H1 (cell line): Measurements from ENCODE around the gene CGB2. TPM values are rescaled to one million over a fixed set of nuclear protein-coding genes. Genes with fewer than 3 reads are reported as not detected.
A peak's percentile ranks its signal among the peaks of the same experiment; 100 is the strongest.

ENCODE experiments used
- BCL11A ChIP-seq, 2 experiments: IDR thresholded peaks; one replicate each; pipeline ENCODE4 v1.6.1; 2011; ENCODE audit warnings: low read depth in 2 of 2, low read length in 2 of 2, mild to moderate bottlenecking in 2 of 2
- CBX5 ChIP-seq: fragments of 300-800, 300-1000 bp; sonication (generic); IDR thresholded peaks from 2 replicates; pipeline ENCODE4 v1.7.1; 2016; ENCODE audit warnings: antibody characterized with exemption, low read length, low read depth
- CREB1 ChIP-seq: IDR thresholded peaks from 2 replicates; pipeline ENCODE4 v1.6.1; 2012; ENCODE audit warnings: inconsistent platforms
- EGR1 ChIP-seq: IDR thresholded peaks from 2 replicates; pipeline ENCODE4 v1.6.1; 2011; ENCODE audit warnings: low read depth, low read length, borderline replicate concordance
- EP300 ChIP-seq, 2 experiments: IDR thresholded peaks; 1 replicate in 1 of 2; 2 replicates in 1 of 2; pipeline ENCODE4 v1.6.1; 2011 to 2012; ENCODE audit warnings: low read depth in 2 of 2, low read length in 2 of 2, mild to moderate bottlenecking in 2 of 2, borderline replicate concordance in 1 of 2, inconsistent platforms in 1 of 2, moderate library complexity in 1 of 2
- FOSL1 ChIP-seq: IDR thresholded peaks from 2 replicates; pipeline ENCODE4 v1.6.1; 2011; ENCODE audit warnings: mild to moderate bottlenecking, low read depth, low read length, moderate library complexity; ENCODE audit not compliant: insufficient read depth
- JUN ChIP-seq: IDR thresholded peaks from 2 replicates; pipeline ENCODE4 v1.6.1; 2011; ENCODE audit warnings: low read depth, mild to moderate bottlenecking, improper control_type of control experiment, low read length
- JUND ChIP-seq: IDR thresholded peaks from 2 replicates; pipeline ENCODE4 v1.6.1; 2011; ENCODE audit warnings: mild to moderate bottlenecking, improper control_type of control experiment, low read length
- PHF8 ChIP-seq: fragments of 200-600 bp; sonication (generic); conservative IDR thresholded peaks from 2 replicates; pipeline ENCODE4 v1.7.1; 2012; ENCODE audit warnings: low read depth, mild to moderate bottlenecking, inconsistent platforms, low read length, moderate library complexity
- POLR2A ChIP-seq, 2 experiments: IDR thresholded peaks; 1 replicate in 1 of 2; 2 replicates in 1 of 2; pipeline ENCODE4 v1.6.1; 2011; ENCODE audit warnings: low read depth in 2 of 2, low read length in 2 of 2, mild to moderate bottlenecking in 2 of 2; ENCODE audit errors: control extremely low read depth in 1 of 2
- POU5F1 ChIP-seq: IDR thresholded peaks from 2 replicates; pipeline ENCODE4 v1.6.1; 2011; ENCODE audit warnings: low read depth, mild to moderate bottlenecking, low read length, moderate library complexity
- RBBP5 ChIP-seq: IDR thresholded peaks from 2 replicates; pipeline ENCODE4 v1.7.1; 2012; ENCODE audit warnings: low read depth, mild to moderate bottlenecking, inconsistent platforms, low read length, moderate library complexity, borderline replicate concordance
- RXRA ChIP-seq: IDR thresholded peaks from 2 replicates; pipeline ENCODE4 v1.6.1; 2011; ENCODE audit warnings: low read depth, mild to moderate bottlenecking, low read length, moderate library complexity; ENCODE audit not compliant: insufficient read depth
- SAP30 ChIP-seq: fragments of 300-600 bp; sonication (generic); IDR thresholded peaks from 2 replicates; pipeline ENCODE4 v1.7.1; 2012; ENCODE audit warnings: low read length, moderate library complexity, mild to moderate bottlenecking, inconsistent platforms; ENCODE audit not compliant: insufficient read depth, insufficient replicate concordance
- SIX5 ChIP-seq: IDR thresholded peaks from 2 replicates; pipeline ENCODE4 v1.6.1; 2011; ENCODE audit warnings: mild to moderate bottlenecking, low read depth, low read length
- SP1 ChIP-seq: IDR thresholded peaks from 2 replicates; pipeline ENCODE4 v1.6.1; 2011; ENCODE audit warnings: low read depth, low read length
- SP4 ChIP-seq: IDR thresholded peaks from 2 replicates; pipeline ENCODE4 v1.6.1; 2012; ENCODE audit warnings: low read length, inconsistent platforms
- SRF ChIP-seq: IDR thresholded peaks from 2 replicates; pipeline ENCODE4 v1.6.1; 2011; ENCODE audit warnings: mild to moderate bottlenecking, low read depth, low read length, moderate library complexity
- SUZ12 ChIP-seq: fragments of 200-600 bp; sonication (generic); IDR thresholded peaks from 2 replicates; pipeline ENCODE4 v1.6.1; 2012; ENCODE audit warnings: mild to moderate bottlenecking, inconsistent platforms, low read length, moderate library complexity, mixed read lengths
- TAF7 ChIP-seq: optimal IDR thresholded peaks from 2 replicates; pipeline ENCODE3; 2011; ENCODE audit warnings: low read depth, mild to moderate bottlenecking, inconsistent platforms, low read length, moderate library complexity, borderline replicate concordance
- TCF12 ChIP-seq: IDR thresholded peaks from 2 replicates; pipeline ENCODE4 v1.6.1; 2011; ENCODE audit warnings: low read depth, mild to moderate bottlenecking, low read length
- polyA plus RNA-seq, 7 experiments: library from polyadenylated mRNA; depleted of rRNA in 3 of 7; stranded (reverse) in 5 of 7; unstranded in 2 of 7; fragments of >200 nt in 5 of 7; fragments of 200-250 nt in 2 of 7; gene quantifications; 1 replicate in 5 of 7; 2 replicates in 1 of 7; 4 replicates in 1 of 7; pipeline versions ENCODE4 v1.2.1 to v1.2.3, GENCODE V29; 2011 to 2013; ENCODE audit warnings: missing spikeins in 2 of 7, mixed read lengths in 2 of 7
- total RNA-seq: library from RNA; stranded (reverse); fragmentation: NEBNext Ultra II Directional; extraction: Animal tissue kit (Norgen Biotek cat#: 25700); gene quantifications from 2 replicates; pipeline ENCODE4 v1.2.1, GENCODE V29; 2021
- TF ChIP-seq, protein P1 (sequence below): IDR thresholded peaks from 2 replicates; pipeline ENCODE4 v1.6.1; 2012; ENCODE audit warnings: inconsistent platforms
- TF ChIP-seq, protein P2 (sequence below): IDR thresholded peaks from 2 replicates; pipeline ENCODE4 v1.6.1; 2012; ENCODE audit warnings: low read length, inconsistent platforms

The CGB2 gene
- total and polyA plus RNA-seq, 2 of the 8 experiments (the other 6 are each of a cell fraction or from before 2014, with no cell fraction given), result 0.71 to 3.2 TPM

DNA sequence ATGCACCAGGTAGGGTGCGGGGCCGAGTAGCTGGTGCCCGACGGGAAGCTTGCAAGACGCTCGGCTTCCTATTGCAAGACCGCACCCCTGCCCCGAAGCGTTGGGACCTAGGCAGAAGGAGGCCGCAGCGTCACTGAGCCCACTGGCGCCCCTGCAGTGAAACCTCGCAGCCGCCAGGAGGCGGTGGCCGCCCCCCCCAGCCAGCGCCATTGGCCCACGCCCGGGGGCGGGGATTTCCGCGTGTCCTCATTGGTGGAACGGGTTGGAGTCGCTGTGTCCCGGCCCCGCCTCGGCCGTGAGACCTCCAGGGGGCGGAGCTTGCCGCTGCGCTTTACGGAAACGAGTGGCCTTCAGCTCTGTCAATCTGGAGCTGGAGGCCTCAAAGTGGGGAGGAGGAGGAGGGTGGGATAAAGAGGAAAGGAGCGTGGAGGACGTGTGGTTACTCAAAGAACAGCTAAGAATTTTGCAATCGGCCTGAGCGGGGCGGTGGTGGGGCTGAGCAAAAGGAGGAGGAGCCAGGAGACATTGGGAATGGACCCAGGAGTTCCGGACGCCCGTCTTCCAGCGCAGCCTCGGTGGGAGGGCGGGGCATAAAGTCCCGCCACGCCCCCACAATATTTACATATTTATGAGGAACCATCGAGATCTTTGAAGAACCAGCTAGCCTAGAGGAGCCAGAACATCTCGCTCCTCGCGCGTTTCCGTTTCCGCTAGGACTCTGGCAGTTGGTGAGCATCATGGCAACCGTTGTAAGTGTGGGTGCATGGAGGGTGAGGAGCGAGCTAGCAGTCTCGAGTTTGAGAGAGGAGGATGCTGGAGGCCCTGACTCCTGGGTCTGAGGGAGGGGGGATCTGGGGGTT, 38.3 kb upstream of the CGB2 start, which contains the start of the genes GYS1 and RUVBL2 (continued):
- peak; percentile 62 for TF ChIP-seq EGR1
- TF ChIP-seq SRF, result no peak
- TF ChIP-seq FOSL1, result no peak
- peak in 1 of 2 experiments; percentile 77; a peak in 2 of 3 replicates for TF ChIP-seq POLR2A (IDR thresholded peaks at IDR 0.05; ENCODE audit: control extremely low read depth in 1 of 2, low read depth in 2 of 2, low read length in 2 of 2)
- no peak for TF ChIP-seq SUZ12
- TF ChIP-seq, protein P1, sequence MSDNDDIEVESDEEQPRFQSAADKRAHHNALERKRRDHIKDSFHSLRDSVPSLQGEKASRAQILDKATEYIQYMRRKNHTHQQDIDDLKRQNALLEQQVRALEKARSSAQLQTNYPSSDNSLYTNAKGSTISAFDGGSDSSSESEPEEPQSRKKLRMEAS, result peak; percentile 24; the same call in 1 of the 2 replicates
- peak; percentile 68 for TF ChIP-seq TAF7
- no peak for TF ChIP-seq TCF12
- no peak for TF ChIP-seq BCL11A (IDR thresholded peaks at IDR 0.05; ENCODE audit: low read depth in 2 of 2, low read length in 2 of 2)
- no peak for TF ChIP-seq RBBP5
- no peak for TF ChIP-seq JUN
- peak; percentile 91 for TF ChIP-seq SP1
- TF ChIP-seq, protein P2, sequence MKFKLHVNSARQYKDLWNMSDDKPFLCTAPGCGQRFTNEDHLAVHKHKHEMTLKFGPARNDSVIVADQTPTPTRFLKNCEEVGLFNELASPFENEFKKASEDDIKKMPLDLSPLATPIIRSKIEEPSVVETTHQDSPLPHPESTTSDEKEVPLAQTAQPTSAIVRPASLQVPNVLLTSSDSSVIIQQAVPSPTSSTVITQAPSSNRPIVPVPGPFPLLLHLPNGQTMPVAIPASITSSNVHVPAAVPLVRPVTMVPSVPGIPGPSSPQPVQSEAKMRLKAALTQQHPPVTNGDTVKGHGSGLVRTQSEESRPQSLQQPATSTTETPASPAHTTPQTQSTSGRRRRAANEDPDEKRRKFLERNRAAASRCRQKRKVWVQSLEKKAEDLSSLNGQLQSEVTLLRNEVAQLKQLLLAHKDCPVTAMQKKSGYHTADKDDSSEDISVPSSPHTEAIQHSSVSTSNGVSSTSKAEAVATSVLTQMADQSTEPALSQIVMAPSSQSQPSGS, result no peak
- TF ChIP-seq CREB1, result peak; percentile 75
- peak; percentile 76 for TF ChIP-seq PHF8
- no peak for TF ChIP-seq SAP30
- TF ChIP-seq POU5F1, result no peak
- no peak for TF ChIP-seq SIX5
- TF ChIP-seq SP4, result peak; percentile 89; the same call in 1 of the 2 replicates
- no peak for TF ChIP-seq JUND
- no peak for TF ChIP-seq CBX5
- TF ChIP-seq EP300 (IDR thresholded peaks at IDR 0.05; ENCODE audit: borderline replicate concordance in 1 of 2, low read depth in 2 of 2, low read length in 2 of 2), result no peak
- TF ChIP-seq RXRA, result no peak
